GM04504 (cell line): ENCODE results near the gene SEMA4B.
A peak's percentile ranks its signal among the peaks of the same experiment; 100 is the strongest.
"Not testable (repeated sequence)": the region's sequence is repeated elsewhere in the genome, so short reads cannot be mapped to it uniquely, and the experiment has no call there.

Experiments used
- DNase-seq: peaks from one replicate; pipeline ENCODE4 v3.0.0-alpha.2; 2012; ENCODE audit warnings: low read depth

SEMA4B gene

DNA sequence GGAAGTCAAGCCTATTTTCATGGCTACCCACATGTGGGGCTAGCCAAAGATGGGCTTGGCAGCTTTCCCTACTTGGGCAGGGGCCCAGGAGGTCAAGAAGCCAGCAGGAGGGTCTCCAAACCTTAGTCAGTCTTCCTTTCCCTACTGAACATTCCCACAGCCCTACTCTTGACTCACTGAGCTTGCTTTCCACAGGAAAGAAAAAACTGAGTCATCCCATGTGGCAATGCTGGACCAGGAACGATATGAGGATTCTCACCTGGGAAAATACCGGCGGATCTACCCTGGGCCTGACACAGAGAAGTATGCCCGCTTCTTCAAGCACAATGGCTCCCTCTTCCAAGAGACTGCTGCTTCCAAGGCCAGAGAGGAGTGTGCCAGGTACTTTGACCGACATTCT, 60.7 kb downstream of the SEMA4B start:
- no peak for DNase-seq

DNA sequence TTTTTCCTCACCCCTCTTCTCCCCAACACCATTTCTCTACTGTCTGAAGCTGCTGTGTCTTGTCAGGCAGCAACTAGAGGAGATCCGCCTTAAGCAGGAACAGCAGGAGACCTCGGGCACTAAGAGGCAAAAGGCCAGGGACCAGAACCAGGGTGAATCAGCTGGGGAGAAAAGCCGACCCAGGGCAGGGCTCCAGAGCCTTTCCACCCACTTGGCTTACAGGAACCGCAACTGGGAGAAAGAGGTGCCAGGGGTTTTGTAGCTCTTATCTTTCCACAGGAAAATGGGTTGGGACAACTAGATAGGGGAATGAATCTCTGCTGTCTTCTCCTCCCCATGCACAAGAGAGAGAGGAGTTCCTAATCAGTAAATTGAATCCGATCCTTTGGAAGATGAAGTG, 61.3 kb downstream of the SEMA4B start:
- DNase-seq = no peak

DNA sequence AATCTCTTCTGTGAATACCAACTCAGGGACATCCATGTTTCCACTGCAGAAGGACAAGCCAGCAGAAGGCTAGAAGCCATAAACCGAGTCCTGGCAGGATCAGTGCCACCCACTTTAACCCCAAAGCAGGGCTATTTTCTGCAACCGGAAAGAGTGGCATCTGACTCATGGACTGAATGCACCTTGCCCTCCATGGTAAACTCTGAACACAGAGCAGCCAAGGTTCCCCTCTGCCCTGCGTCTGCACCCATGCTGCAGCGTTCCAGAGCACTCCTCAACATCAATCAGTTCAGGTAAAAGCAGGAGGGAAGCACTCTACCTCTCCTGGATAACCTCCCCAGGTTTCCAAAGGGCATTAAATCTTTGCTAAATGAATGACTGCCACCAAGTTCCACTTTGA, 63.5 kb downstream of the SEMA4B start:
- DNase-seq = no peak

DNA sequence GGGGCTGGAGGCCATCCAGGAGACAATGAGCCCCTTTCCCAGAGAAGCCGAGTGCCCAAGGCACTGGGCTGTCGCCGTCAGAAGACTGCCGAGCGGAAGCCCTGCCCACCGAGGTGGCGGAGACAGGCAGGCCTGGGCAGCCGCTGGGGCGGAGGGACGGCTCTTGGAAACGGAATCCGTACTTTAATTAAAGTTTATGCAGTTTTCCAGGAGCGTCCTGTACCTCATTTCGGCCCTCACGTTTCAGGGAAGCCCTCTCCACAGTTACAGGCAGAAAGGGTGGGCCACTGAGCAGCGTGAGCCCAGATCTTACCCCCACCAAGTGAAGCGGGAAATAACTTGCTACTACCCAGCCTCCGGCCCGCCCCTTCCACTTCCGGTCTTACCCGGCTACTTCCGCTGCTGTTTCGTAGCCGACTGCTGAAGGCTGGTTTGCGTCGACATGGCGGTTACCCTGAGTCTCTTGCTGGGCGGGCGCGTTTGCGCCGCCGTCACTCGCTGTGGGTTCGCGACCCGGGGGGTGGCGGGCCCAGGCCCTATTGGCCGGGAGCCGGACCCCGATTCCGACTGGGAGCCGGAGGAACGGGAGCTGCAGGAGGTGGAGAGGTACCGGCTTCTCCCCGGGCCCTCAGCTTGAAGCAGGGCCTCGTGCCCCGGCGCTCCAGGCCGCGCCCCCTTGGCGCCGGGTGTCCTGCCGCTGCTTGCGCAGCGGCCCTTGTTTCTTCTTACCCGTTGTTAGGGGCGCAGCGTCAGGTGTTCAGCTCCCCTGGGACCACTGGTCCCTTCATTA, 64.3 kb downstream of the SEMA4B start, which contains the start of gene NGRN:
NGRN (plus strand) TSS at position 402 of the 790 bp plus-strand sequence; CDS start at position 443, 41 bp downstream.
- peak; percentile 68 for DNase-seq

DNA sequence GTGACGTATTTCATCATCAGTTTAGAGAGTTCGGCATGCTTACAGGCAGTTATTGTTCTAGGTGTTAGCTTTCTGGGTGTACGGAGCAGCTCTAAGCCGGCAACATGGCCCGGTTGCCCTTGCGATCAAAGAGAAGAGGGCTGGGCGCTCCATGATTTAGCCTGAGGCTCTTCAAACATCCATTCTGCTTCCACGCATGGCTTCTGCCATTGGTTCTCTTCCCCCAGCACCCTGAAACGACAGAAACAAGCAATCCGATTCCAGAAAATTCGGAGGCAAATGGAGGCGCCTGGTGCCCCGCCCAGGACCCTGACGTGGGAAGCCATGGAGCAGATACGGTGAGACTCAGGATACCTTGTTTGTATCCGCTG, 64.9 kb downstream of the SEMA4B start:
- DNase-seq = no peak

DNA sequence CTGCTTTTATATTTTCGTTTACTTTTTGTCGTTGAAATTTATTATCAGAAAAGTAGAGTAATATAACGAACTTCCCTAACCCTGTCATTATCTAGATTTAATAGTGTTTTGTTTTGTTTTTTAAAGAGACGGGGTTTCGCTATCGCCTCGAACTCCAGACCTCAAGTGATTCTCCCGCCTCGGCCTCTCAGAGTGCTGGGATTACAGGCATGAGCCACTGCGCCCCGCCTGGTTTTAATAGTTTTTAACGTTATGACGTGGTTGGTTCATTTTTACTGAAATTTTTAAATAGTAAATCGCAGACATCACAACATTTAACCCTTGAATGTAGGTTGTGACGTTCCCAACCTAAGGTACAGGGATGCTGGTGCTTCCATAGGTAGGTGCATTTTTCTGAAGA, 65.4 kb downstream of the SEMA4B start:
- no peak for DNase-seq

DNA sequence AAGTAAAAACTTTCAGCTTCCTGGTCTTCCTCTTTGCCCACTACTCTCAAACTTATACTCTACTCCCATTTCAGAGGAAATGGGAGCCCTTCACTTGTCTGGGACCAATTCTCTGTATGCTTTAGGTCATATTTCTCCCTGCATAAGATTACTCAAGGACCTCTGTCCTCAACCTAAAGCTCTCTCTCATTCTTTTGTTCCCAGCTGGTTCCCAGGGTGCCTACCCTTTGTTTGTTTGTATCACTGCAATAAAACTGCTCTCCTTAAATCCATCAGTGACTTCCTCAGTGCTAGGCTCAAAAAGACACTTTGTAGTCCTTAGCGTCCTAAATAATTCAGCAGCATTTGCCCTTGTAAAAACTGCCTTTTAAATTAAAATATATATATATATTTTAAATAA, 67.3 kb downstream of the SEMA4B start:
- no peak for DNase-seq

DNA sequence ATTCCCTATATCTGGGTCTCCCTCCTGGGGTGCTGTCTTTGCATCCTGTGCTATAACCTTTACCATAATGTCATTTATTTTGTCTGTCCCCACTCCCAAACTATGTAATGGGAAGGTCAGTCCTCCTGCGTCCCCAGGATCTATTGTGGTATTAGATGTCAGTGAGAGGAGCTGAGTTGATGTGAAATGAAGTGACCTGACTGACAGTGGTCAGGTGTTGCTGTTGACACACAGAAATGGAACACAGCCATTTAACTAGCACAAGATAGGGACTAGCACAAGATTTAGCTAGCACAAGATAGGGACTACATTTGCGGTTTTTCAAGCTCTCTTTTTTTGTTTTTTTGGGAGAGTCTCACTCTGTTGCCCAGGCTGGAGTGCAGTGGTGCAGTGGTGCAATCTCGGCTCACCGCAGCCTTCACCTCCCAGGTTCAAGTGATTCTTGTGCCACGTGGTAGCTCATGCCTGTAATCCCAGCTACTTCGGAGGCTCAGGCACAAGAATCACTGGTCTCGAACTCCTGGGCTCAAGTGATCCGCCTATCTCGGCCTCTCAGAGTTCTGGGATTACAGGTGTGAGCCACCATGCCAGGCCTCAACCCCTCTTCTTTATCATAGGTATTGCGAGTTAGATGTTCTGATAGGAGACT, 69.5 kb downstream of the SEMA4B start:
- DNase-seq = no peak

DNA sequence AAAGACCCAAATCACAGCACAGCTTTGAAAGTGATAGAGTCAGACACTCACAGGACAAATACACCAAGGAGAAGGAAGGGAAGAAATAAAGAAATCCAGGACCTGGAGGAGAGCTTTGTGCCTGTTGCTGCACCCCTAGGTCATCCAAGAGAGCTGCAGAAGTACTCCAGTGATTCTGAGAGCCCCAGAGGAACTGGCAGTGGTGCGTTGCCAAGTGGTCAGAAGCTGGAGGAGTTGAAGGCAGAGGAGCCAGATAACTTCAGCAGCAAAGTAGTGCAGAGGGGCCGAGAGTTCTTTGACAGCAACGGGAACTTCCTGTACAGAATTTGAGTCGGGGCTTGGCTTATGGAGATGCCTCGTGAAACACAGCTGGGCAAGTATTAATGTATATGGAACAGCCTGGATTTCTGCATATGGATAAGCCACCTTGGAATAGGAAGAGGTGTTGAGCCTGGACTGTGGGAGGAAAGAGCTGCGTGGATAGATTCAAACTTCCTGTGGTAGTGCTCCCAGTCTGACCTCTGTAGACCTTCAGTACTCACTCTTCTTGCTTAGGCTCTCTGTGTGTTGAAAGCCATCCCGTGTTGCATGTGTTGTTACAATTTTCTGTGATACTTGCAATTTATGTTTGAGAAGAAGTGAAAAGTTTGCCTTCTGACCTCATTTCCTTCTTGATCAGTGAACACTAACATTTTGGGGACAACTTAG, 70.5 kb downstream of the SEMA4B start:
- DNase-seq = no peak

DNA sequence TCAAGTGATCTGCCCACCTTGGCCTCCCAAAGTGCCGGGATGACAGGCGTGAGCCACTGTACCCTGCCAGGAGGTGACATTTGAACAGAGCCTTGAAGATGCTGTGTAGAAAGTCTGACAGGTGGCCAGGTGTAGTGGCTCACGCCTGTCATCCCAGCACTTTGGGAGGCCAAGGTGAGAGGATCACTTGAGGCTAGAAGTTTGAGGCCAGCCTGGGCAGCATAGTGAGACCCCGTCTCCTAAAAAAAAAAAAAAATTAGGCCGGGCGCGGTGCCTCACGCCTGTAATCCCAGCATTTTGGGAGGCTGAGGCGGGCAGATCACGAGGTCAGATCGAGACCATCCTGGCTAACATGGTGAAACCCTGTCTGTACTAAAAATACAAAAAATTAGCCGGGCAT, 77.3 kb downstream of the SEMA4B start:
- DNase-seq = not testable (repeated sequence)
